MM.1S (cell line): ENCODE results near the gene MYLK.

Experiments used
- DNase-seq: peaks from one replicate; pipeline ENCODE4 v3.0.0-alpha.2; 2015
- H2AFZ ChIP-seq: fragments of 300-600 bp; sonication (generic); 2 replicates; pipeline ENCODE4 v1.6.0; 2016; ENCODE audit warnings: antibody characterized with exemption, low read length
- H3F3A ChIP-seq: fragments of 300-600 bp; sonication (generic); 2 replicates; pipeline ENCODE4 v1.6.1; 2016; ENCODE audit warnings: mild to moderate bottlenecking, antibody characterized with exemption, low read length, moderate library complexity, mixed read lengths; ENCODE audit not compliant: insufficient read depth
- H3K27ac ChIP-seq: fragments of 300-600 bp; sonication (generic); 2 replicates; pipeline ENCODE4 v1.5.1; 2016; ENCODE audit warnings: mild to moderate bottlenecking, low read length
- H3K27me3 ChIP-seq: fragments of 300-600 bp; sonication (generic); replicated peaks from 2 replicates; pipeline ENCODE4 v1.6.0; 2016; ENCODE audit warnings: low read length; ENCODE audit not compliant: insufficient read depth
- H3K36me3 ChIP-seq: fragments of 300-600 bp; sonication (generic); replicated peaks from 2 replicates; pipeline ENCODE4 v1.6.1; 2016; ENCODE audit warnings: mild to moderate bottlenecking, low read length, mixed read lengths; ENCODE audit not compliant: insufficient read depth
- H3K4me1 ChIP-seq: fragments of 300-600 bp; sonication (generic); 2 replicates; pipeline ENCODE4 v1.6.1; 2016; ENCODE audit warnings: low read length, mixed read lengths
- H3K4me2 ChIP-seq: fragments of 300-600 bp; sonication (generic); 2 replicates; pipeline ENCODE4 v1.6.0; 2016; ENCODE audit warnings: low read depth, low read length
- H3K4me3 ChIP-seq: fragments of 300-600 bp; sonication (generic); 2 replicates; pipeline ENCODE4 v1.5.1; 2016; ENCODE audit warnings: low read length, mixed read lengths
- H3K79me2 ChIP-seq: fragments of 300-600 bp; sonication (generic); 2 replicates; pipeline ENCODE4 v1.6.1; 2016; ENCODE audit warnings: mixed run types, low read length, mixed read lengths
- H3K9ac ChIP-seq: fragments of 300-600 bp; sonication (generic); 2 replicates; pipeline ENCODE4 v1.6.1; 2016; ENCODE audit warnings: low read length, mixed read lengths
- H3K9me2 ChIP-seq: fragments of 300-600 bp; sonication (generic); replicated peaks from 2 replicates; pipeline ENCODE4 v1.6.1; 2016; ENCODE audit warnings: mild to moderate bottlenecking, low read length, mixed read lengths; ENCODE audit not compliant: insufficient read depth
- H3K9me3 ChIP-seq: fragments of 300-600 bp; sonication (generic); replicated peaks from 2 replicates; pipeline ENCODE4 v1.6.1; 2016; ENCODE audit warnings: mild to moderate bottlenecking, low read length, mixed read lengths; ENCODE audit not compliant: insufficient read depth
- H4K20me1 ChIP-seq: fragments of 300-600 bp; sonication (generic); 2 replicates; pipeline ENCODE4 v1.6.1; 2016; ENCODE audit warnings: mild to moderate bottlenecking, low read length, moderate library complexity, mixed read lengths; ENCODE audit not compliant: insufficient read depth
- CTCF ChIP-seq: fragments of 300-600 bp; sonication (generic); IDR thresholded peaks from 2 replicates; pipeline ENCODE4 v1.5.1; 2016; ENCODE audit warnings: antibody characterized with exemption, low read length, mixed read lengths
- EZH2 ChIP-seq: fragments of 300-600 bp; sonication (generic); optimal IDR thresholded peaks from 2 replicates; pipeline ENCODE3; 2017; ENCODE audit warnings: low read depth, mild to moderate bottlenecking, antibody characterized with exemption, low read length, mixed read lengths
- EZH2phosphoT487 ChIP-seq: fragments of 300-600 bp; sonication (generic); IDR thresholded peaks from 2 replicates; pipeline ENCODE4 v1.6.1; 2018; ENCODE audit warnings: antibody characterized with exemption, low read length

The MYLK gene

DNA sequence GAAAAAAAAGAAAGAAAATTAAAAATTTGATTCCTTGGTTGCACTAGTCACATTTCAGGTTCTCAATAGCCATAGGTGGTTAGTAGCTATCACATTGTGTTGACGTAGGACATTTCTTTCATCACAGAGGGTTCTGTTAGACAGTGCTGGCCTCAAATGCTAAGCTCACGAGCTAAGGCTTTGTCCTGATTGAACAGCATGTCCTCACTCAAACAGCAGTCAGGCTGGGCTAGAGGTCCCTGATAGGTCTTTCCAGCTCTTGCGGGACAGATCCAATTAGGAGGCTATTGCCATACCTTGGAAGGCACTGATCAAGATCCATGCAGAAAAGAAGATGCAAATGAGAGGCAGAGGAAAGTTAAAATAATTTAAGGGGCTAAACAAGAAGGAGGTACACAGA lies 213.4 kb downstream of the MYLK start:
- H2AFZ ChIP-seq = no peak overlapping the region
- no peak overlapping the region for H3K4me3 ChIP-seq
- DNase-seq = no peak
- H3K27ac ChIP-seq = no peak overlapping the region
- no peaks in the 10 kb centered on the region for H3K9me3 ChIP-seq
- TF ChIP-seq EZH2phosphoT487 (no peak), CTCF (no peak), EZH2 (no peak)
- H3K36me3 ChIP-seq = no peaks in the 10 kb centered on the region
- no peaks in the 10 kb centered on the region for H3K4me1 ChIP-seq
- no peak overlapping the region for H3K4me2 ChIP-seq
- H3K9ac ChIP-seq = no peak overlapping the region
- H3K27me3 ChIP-seq = no peaks in the 10 kb centered on the region
- H4K20me1 ChIP-seq = no peaks in the 10 kb centered on the region
- H3K79me2 ChIP-seq = no peaks in the 10 kb centered on the region
- no peaks in the 10 kb centered on the region for H3F3A ChIP-seq
- H3K9me2 ChIP-seq = no peaks in the 10 kb centered on the region

DNA sequence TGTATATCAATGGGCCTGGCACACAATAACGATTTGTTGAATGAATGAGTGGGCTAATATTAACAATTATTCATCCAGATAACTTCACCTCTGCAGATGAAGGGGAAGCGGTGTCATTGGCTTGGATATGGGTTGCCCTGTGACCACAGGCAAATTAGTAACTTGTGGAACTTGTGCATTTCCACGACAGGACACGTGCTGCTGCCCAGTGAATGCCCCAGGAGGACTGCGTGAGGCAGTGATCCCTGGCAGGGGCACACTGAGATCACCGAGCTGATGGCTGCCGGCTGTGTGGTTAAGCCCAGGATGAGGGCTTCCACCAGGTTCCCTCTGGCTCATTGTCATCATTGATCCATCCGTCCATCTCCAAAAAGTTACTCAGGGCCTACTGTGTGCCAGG lies 215.2 kb downstream of the MYLK start:
- no peak overlapping the region for H3K9ac ChIP-seq
- TF ChIP-seq EZH2phosphoT487 (no peak), EZH2 (no peak), CTCF (no peak)
- no peaks in the 10 kb centered on the region for H3K27me3 ChIP-seq
- H3K9me3 ChIP-seq = no peaks in the 10 kb centered on the region
- H3K4me3 ChIP-seq = no peak overlapping the region
- H2AFZ ChIP-seq = no peak overlapping the region
- DNase-seq = no peak
- no peaks in the 10 kb centered on the region for H3K79me2 ChIP-seq
- H3F3A ChIP-seq = no peaks in the 10 kb centered on the region
- H3K36me3 ChIP-seq = no peaks in the 10 kb centered on the region
- no peaks in the 10 kb centered on the region for H4K20me1 ChIP-seq
- no peak overlapping the region for H3K4me2 ChIP-seq
- H3K27ac ChIP-seq = no peak overlapping the region
- no peaks in the 10 kb centered on the region for H3K9me2 ChIP-seq
- no peaks in the 10 kb centered on the region for H3K4me1 ChIP-seq

GRCh38 chr3:123667784-123668183 lies 216.3 kb downstream of the MYLK start:
- Histone ChIP-seq H3K4me2 (no peak overlapping the region), H3K9me2 (no peaks in the 10 kb centered on the region), H3K4me3 (no peak overlapping the region), H3K9ac (no peak overlapping the region), H3K79me2 (no peaks in the 10 kb centered on the region), H4K20me1 (no peaks in the 10 kb centered on the region), H3K27me3 (no peaks in the 10 kb centered on the region), H3K36me3 (no peaks in the 10 kb centered on the region), H2AFZ (no peak overlapping the region), H3K4me1 (no peaks in the 10 kb centered on the region), H3K9me3 (no peaks in the 10 kb centered on the region), H3F3A (no peaks in the 10 kb centered on the region), H3K27ac (no peak overlapping the region)
- no peak for DNase-seq
- TF ChIP-seq EZH2 (no peak), EZH2phosphoT487 (no peak), CTCF (no peak)

- Histone ChIP-seq H3K4me2 (no peak overlapping the region), H3K27ac (no peak overlapping the region), H3K9me2 (no peaks in the 10 kb centered on the region), H3K27me3 (no peaks in the 10 kb centered on the region), H3K79me2 (no peaks in the 10 kb centered on the region), H3K9me3 (no peaks in the 10 kb centered on the region), H3K9ac (no peak overlapping the region), H3K4me3 (no peak overlapping the region), H3K36me3 (no peaks in the 10 kb centered on the region), H4K20me1 (no peaks in the 10 kb centered on the region), H3K4me1 (no peaks in the 10 kb centered on the region), H3F3A (no peaks in the 10 kb centered on the region), H2AFZ (no peak overlapping the region)
- TF ChIP-seq EZH2phosphoT487 (no peak), CTCF (no peak), EZH2 (no peak)
- DNase-seq = no peak
Observed at GRCh38 chr3:123664753-123665152, 219.4 kb downstream of the MYLK start.
